Activated CD4-positive, CD25-positive, alpha-beta regulatory T cell (primary cell): ENCODE results near the gene NINJ1.
"Not testable (repeated sequence)": the region's sequence is repeated elsewhere in the genome, so short reads cannot be mapped to it uniquely, and the experiment has no call there.

ENCODE experiments used
- DNase-seq, 4 experiments: peaks; one replicate each; lab custom pipeline; 2025; lab: John Stamatoyannopoulos, UW

The NINJ1 gene

DNA sequence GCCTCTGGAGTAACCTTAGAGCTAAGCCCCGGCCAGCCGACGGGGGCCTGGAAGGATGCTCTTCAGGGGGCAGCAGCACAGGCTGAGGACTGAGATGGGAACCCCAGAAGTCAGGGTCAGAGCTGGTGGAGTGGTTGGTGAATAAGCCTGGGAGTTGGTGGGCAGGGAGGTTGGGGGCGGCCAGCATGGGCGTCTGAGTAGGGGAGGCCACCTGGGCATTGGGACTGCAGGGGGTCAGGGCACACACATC lies 14.4 kb downstream of the NINJ1 start:
- DNase-seq = no peak

DNA sequence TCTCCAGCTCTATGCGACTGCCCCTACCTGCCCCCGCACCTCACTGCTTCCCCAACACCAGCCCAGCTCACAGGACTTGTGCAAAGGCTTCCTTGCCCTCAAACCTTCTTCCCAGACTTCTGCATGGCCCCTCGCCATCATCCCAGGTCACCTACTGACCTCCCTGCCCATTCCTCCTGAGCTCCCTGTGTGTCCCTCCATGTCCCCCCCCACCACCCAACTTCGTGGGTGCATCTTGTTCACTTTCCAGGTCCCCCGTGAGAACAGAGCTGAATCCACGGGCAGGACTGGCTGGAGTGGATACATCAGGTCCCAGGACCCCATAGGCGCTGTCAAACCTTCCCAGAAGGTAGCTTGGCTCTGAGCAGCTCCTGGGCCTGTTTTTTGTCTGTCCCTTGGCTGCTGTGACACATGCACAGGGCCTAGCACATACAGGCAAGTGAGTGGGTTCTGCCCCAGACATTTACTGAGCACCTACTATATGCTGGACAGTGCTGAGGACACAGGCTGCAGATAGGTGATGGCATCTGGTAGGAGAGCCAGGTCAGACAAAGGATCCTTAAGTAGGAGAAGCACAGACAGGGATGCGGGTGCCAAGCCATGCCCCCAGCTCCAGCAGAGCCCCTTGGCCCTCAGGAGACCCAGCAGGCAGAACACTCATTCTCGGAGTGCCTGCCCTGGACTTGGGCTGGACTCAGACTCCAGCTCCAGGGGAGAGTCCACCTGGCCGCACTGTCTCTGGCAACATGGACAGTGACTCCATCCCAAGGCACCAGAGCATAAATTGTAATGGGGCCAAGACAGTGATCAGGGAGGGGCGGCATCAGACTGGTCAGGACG lies 15.0 kb downstream of the NINJ1 start:
- DNase-seq = no peak

DNA sequence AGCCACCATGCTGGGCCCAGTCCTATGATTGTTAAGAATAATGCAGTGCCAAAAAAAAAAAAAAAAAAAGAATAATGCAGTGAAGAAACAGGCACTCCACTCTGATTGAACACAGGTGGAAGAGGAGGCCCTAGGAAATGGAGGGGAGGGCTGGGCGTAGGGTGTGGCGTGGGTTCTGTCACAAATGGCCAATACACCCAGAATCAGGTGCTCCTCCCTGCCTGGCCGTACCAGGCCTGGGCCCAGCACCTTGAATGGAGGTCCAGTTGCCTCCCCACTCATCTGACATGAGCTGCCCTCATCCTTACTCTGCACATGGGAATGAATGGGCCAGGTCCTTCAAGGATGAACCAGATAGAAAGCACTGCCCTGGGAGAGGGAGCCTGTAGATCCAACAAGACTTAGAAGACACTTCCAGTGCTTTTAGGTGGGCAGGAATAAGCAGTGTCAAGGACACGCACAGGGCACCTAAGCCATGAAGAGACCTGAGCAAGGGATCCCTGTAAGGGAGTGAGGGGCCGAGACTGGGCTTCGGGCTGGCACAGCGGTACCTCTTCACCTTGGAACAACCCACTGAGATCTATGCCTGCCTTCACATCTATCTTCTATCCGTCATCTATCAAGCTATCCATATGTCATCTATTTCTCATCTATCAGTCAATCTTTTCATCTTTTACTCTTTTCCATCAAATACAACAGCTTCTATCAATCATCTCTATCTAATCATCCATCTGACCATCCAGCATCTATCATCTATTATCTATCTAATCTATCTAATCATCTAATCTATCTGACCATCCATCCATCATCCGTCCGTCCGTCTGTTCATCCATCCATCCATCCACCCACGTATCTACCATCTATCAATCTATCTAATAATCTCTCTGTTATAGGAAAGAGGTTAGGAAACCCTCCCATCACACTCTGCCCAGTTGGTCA lies 15.9 kb downstream of the NINJ1 start:
- no peak for DNase-seq

DNA sequence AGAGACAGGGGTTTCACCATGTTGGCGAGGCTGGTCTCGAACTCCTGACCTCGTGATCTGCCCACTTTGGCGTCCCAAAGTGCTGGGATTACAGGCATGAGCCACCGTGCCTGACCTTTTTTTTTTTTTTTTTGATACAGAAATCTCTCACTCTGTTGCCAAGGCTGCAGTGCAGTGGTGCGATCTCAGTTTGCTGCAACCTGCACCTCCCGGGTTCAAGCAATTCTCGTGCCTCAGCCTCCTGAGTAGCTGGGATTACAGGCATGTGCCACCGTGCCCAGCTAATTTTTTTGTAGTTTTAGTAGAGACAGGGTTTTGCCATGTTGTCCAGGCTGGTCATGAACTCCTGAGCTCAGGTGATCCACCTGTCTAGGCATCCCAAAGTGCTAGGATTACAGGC lies 16.5 kb downstream of the NINJ1 start:
- not testable (repeated sequence) for DNase-seq

DNA sequence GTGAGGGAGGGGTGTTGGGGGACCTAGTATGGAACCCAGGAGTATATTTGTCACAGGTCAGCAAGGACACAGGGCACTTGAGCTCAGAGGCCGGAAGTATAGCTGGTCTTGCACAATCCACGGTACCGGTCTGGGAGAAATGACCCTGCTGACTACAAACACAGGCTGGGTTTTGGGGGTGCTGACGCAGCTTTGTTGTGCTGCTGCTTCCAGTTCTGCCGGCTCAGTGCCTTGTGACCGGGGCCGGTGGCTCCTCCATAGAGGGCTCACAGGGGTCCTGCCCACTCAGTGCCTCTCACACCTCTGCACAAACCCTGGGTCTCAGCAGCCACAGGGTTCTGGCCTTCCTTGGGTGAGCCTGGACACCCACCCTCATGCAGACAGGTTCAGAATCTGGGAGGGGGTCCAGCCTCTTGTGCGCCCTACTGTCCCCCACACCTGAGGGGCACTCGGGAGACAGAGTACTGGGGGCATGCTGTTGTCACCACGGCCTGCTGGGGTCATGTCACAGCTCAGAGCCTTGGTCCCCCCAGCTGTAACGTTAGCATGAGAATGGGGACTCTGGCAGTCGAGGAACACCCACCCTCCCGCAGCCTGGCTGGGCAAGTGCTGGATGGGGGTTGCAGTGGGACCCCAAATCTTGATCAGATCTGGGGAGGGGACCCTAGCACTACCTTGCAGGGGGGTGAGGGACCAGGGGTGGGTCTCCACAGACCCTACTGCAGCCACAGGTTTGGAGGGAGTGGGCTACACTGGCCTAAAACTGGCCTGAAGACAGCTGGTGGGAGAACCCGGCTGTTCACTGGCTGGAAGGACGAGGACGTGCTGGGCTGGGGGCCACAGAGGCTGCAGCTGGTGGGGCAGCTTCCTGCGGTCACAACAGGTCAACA lies 17.7 kb downstream of the NINJ1 start:
- no peak for DNase-seq

DNA sequence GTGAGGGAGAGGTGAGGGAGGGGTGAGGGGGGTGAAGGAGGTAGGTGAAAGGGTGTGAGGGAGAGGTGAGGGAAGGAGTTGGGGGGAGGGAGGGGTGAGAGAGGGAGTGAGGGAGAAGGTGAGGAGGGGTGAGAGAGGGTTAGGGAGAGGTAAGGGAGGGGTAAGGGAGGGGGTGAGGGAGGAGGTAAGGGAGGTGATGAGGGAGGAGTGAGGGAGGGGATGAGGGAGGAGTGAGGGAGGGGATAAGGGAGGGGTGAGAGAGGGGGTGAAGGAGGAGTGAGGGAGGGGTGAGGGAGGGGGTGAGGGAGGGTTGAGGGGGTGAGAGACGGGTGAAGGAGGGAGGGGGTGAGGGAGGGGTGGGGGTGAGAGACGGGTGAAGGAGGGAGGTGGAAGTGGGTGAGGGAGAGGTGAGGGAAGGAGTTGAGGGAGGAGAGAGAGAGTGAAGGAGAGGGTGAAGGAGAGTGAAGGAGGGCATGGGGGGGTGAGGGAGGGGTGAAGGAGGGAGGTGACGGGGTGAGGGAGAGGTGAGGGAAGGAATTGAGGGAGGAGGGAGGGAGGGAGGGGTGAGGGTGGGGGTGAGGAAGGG lies 18.5 kb downstream of the NINJ1 start:
- no peak for DNase-seq

DNA sequence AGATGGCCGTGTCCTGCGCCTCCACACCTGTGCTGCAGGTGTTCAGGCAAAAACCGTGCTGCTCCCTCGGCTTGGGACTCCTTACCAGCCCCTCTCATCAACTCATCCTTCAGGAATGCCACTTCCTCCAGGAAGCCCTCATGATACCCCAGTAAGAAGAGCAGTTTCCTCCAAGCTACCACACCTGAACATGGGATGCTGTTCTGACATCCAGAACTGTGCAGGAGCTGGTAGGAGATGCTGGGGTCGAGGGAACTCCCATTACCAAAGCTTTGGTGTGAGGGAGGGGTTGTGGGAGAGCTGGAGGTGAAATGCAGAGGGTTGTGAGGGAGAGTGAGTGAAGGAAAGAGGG lies 19.1 kb downstream of the NINJ1 start:
- DNase-seq = no peak

DNA sequence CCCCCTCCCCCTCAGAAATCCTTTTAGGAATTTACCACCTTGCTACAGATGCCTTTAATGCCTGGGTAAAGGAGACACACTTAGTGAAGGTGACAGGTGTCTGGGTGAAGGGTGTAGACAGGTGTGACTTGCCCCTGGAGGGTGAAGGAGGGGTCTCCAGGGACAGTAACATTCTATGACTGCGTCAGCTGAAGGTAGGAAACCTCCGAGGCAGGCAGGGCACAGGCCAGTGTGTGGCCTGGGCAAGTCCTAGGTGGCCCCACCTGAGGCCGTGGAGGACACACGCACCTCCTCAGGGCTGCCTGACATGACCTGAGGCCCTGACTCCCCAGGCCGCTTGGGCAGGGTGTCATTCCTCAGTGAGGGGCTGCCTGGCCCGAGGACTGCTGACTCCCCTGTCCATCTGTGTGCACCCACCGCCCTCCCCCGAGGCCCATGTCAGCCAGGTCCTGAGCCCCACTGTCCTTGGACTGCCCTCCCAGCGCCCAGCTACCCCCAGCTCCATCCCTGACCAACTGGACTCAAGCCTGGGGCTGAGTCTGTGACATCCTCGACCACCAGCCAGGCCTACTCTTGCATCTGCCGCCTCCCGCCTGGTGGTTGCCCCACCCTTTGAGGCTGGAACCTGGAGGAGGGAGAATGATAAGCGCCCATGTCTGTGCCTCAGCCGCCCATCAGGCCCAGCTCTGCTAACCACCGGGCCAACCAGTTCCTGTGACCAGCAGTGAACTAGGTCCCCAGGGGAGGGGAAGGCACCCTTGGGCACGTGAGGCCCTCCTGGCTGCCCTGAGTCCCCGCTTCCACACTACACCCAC lies 19.7 kb downstream of the NINJ1 start:
- DNase-seq = no peak

DNA sequence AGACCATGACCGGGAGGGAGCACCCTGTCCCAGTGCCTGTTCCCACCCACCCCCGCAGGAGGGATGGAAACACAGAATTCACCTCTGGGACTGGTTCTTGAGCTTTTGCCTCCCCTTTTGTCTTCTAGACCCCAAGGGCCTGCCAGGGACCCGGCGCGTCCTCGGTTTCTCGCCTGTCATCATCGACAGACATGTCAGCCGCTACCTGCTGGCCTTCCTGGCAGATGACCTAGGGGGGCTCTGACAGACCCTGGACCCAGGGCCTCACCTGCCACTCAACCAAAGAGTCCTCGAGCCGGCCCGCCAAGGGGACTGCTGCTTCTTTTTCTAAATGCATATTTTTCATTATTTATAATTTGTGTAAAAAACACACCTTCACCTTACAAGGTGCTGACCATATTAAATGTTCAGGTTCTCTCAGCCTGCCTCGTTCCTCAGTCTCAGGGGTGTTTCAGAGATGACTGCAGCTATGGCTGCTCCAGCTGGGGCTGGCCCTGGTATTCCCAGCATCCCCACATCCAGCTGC lies 21.1 kb downstream of the NINJ1 start:
- no peak for DNase-seq

DNA sequence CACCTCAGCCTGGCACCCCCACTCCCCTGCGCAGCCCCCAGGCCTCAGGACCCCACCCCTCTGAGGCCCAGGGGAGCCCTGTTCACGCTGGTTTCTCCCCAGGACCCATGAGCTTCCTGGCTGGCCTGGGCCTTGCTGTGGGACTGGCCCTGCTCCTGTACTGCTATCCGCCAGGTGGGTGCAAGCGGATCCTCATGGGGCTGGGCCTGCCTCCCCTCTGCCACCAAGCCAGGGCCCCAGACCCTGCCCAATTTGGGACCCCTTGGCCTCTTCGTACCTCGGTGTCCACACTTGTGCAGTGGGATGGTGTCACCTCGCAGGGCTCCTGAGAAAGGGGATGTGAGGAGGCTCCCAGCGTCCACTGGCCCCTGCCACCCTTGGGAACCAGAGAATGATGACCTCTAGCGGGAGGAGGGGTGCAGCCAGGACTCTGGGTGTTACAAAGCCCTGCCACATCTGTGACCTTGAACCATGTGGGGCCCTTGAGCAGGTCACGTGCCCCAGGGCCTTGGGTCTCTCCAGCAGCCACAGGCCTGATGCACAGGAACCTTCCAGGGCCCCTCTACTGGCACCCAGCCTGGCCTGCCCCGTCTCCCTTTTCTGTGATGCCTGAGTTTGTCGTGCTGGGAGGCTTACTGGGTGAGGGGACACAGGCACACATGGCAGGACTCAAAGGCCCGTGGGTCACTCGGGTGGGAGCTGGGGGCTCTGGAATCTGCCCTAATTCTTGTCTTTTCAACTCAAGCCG lies 21.8 kb downstream of the NINJ1 start:
- DNase-seq = no peak

DNA sequence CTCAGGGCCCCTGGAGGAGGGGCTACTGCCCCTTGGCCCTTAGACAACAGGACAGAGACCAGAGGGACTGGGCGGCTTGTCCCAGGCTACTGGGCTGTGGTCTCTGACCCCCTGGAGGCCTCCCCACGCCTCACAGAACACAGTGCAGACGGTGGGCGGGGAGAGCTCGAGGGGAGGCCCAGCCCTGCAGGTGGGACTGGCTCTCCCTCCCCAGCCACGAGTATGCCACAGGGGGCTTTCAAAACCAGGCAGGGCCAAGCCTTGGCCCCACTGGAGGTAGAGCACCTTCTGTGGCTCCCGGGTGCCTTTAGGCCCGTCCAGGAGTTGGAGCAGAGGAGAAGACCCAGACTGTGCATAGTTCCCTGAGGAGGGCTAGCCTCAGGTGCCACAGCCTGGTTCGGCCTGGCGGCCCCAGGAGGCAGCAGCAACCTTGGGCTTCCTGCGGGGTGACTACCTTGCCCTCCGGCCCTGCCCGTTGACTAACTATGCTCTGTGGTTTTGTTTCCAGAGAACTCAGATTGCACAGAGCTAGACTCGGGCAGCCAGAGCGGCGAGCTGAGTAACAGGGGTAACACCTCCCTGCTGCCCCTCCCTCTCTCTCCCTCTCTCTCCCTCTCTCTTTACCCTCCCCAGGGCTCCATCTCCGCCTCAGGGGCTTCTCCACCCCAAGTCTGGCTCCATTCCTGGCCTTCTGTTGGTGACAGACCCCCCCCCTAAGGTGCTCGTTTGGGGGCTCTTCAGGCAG lies 22.5 kb downstream of the NINJ1 start:
- DNase-seq = no peak

DNA sequence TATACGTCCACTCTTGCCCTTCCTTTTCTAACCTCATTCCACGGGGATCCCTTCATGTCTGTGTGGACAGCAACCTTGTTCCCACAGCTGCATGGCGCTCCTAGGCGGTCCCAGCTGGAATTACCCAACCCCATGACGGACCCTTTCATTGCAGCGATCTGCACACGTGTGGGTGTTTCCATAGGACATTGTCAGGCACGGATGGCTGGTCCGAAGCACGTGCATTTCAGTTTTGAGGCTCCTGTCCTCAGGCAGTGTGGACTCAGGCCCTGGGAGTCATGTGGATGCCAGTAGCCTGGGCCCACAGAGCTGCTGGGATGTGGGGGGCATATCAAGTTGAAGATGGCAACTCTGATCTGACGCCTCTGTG lies 23.1 kb downstream of the NINJ1 start:
- no peak for DNase-seq

DNA sequence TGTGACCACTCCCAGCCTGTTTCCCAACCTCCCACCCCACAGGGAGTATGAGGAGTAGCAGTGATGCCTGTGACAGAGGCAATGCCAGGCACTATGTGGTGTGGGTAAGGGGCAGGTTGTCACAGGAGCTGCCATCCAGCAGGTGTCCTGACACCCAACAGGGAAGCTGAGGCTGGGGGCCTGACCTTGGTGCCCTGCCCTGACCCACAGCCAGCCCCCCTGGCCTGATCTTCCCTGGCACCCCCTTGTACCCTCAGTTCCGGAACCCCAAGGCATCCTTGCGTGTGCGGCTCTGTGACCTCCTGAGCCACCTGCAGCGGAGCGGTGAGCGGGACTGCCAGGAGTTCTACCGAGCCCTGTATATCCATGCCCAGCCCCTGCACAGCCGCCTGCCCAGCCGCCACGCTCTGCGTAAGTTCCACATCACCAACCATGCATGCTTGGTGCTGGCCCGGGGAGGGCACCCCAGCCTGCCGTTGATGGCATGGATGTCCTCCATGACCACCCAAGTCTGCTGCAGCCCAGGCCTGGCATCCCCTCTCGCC lies 23.7 kb downstream of the NINJ1 start:
- DNase-seq = no peak

DNA sequence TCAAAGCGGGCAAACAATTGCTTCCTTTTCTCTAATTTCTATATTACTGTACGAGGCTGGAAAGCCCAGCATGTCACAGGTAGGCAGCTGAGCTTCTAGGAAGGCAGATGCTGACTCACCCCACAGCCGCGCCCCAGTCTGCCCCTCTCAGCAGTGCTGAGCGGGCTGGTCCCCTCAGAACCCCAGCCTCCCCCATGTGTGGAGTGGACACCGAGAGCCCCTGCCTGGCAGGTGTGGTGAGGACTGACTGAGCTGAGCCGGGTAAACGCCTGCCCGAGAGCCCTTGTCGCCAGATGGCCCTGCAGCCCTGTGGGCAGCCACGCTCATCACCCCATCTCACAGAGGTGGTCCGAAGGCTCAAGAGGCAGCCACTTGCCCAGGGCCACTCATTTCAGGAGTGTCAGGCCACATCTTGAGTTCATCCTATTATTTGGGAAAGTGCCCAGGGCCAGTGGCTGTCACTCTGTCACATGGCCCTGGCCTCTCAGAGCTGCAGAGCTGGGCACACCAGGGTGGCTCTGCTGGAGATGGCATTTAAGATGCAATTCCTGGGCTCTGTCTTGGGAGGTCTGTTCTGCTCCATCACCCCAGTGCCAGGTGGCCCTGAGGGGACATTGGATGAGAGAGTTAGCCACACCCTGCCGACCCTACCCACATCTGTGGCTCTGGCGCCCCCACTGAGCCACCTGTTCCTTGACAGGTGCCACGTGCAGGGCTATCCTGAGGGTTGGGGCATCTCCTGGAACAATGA lies 25.6 kb downstream of the NINJ1 start:
- DNase-seq = peak in 3 of 4 experiments; percentile 20 to 35 (median 26)

DNA sequence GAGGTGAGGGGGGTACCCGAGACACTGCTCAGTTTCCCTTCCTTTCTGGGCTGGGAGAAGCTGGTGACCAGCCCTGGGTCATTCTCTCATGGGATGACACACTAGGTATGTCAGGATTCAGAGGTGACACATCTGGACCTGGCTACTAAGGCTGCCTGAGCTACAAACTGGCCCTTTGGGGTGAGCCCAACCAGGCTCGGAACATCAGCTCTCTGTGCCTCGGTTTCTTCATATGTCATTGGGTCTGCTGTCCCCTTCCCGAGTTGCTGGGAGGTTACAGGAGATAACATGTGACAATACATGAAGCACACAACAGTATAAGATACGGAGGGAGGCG lies 26.3 kb downstream of the NINJ1 start:
- no peak for DNase-seq

DNA sequence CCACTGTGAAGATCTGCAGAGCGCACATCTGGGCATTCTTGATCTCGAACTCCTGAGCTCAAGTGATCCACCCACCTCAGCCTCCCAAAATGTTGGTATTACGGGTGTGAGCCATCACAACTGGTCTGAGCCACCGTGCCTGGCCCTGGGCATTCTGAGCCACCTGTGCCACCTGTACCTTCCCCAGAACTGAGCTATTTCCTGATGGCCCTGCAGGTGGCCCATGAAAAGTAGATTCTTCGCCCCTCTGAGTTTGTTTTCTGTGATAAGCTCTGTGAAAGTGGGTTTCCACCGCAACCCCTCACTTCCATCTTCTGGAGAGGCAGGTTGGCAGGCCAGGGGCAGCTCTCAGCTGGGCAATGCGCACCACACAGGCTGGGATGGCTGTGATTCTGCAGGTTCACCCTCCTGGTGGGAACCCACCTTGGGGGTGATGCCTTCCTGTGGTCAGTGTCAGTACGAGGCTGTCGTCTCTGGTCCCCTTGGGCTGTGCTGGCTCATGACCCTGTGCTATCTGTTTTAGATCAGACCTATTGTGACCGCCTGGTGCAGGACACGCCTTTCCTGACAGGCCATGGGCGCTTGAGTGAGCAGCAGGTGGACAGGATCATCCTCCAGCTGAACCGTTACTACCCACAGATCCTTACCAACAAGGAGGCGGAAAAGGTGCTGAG lies 26.8 kb downstream of the NINJ1 start:
- no peak for DNase-seq

DNA sequence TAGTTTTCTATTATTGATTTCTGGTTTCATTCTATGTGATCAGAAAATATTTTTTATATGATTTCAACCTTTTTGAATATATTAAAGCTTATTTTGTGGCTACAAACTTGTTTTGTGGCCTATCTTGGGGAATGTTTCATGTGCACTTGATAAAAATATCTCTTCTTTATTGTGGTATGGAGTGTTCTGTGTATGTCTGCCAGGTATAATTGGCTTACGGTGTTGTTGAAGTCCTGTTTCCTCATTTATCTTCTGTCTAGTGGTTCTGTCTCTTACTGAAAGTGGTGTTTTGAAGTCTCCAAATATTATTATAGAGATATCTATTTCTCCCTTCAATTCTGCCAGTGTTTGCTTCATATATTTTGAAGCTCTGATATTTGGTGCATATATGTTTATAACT lies 28.4 kb downstream of the NINJ1 start:
- no peak for DNase-seq

DNA sequence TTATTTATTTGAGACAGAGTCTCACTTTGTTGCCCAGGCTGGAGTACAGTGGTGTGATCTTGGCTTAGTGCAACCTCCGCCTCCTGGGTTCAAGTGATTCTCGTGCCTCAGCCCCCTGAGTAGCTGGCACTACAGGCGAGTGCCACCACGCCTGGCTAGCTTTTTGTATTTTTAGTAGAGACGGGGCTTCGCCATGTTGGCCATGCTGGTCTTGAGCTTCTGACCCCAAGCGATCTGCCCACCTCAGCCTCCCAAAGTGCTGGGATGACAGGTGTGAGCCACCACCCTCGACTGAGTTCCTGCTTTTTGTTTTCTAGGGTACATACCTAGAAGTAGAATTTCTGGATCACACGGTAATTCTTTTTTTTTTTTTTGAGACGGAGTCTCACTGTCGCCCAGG lies 33.0 kb downstream of the NINJ1 start:
- DNase-seq = not testable (repeated sequence)
